Activated CD8-positive, alpha-beta memory T cell treated with anti-CD3 and anti-CD28 coated beads, Interleukin-2, amount 10 ng/mL, durations not matched to agents 7 days and 5 days (primary cell): ENCODE results near the gene PAM. TPM values are rescaled to one million over a fixed set of nuclear protein-coding genes. Genes with fewer than 3 reads are reported as not detected.

Experiments
- ATAC-seq: fragments of 150-1000 bp; cut with Tn5 transposase; one replicate; pipeline ENCODE4 v1.10.0; 2021; ENCODE audit warnings: moderate library complexity
- CTCF ChIA-PET: fragments of 350-600 bp; sonication (Branson Sonifier 250); formaldehyde crosslinking; loops from one replicate; lab custom pipeline; 2021; ENCODE audit warnings: antibody characterized with exemption; lab: Charles Lee
- DNase-seq: peaks from one replicate; pipeline ENCODE4 v3.0.0-alpha.2; 2020
- H3K27ac Mint-ChIP-seq: one replicate; pipeline ENCODE4 v1.8.0; 2021; ENCODE audit warnings: mild to moderate bottlenecking, mixed read lengths
- H3K27me3 Mint-ChIP-seq: one replicate; pipeline ENCODE4 v1.8.0; 2021; ENCODE audit warnings: mixed read lengths
- H3K36me3 Mint-ChIP-seq: one replicate; pipeline ENCODE4 v1.8.0; 2021; ENCODE audit warnings: mild to moderate bottlenecking, mixed read lengths
- H3K4me1 Mint-ChIP-seq: one replicate; pipeline ENCODE4 v1.8.0; 2021; ENCODE audit warnings: mixed read lengths
- H3K4me3 Mint-ChIP-seq: one replicate; pipeline ENCODE4 v1.8.0; 2021; ENCODE audit warnings: mild to moderate bottlenecking, moderate library complexity, mixed read lengths
- H3K9me3 Mint-ChIP-seq: one replicate; pipeline ENCODE4 v1.8.0; 2022; ENCODE audit warnings: low read depth, mixed read lengths
- total RNA-seq, 2 experiments: library from RNA; stranded (reverse); gene quantifications; one replicate each; pipeline ENCODE4 v1.2.3, GENCODE V29; 2021

The PAM gene
- total RNA-seq, 2 experiments from 2014 or later = 29.7 to 31.5 TPM

DNA sequence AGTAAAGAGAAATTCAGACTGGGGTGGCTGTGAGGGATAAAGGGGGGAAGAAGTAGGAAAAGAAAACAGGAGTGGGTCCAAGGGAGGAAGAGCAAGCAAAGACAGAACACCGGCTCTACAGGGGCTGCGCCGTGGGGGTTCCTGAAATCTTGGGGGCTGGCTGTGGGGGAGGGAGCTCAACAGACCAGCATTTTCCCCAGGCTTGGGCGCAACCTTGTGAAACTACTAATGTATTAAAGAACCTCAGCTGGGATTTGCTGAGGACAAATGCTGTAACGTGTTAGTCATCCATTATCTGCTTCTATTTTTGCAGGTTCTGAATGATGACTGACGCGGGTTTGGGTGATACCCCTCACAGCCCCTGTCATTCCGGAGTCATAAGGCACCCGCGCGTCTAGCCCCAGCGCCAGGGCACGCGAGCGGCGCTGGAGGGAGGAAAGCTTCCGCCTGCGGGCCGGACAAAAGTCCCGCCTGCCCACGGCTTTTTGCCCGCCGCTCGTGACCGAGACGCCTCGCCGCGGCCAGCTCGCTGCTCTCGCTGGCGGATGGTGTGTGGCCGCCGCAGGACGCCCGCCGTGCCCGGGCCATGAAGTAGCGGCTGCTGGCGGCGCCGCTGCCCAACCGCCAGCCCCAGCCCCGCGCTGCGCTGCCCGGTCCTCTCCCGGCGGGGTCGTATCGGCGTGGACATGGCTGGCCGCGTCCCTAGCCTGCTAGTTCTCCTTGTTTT lies 110.6 kb downstream of the PAM start:
- no peak overlapping the region for H3K27ac Mint-ChIP-seq
- H3K4me3 Mint-ChIP-seq = peak overlapping the region; percentile 74
- peaks cover 10% of the 10 kb centered on the region for H3K4me1 Mint-ChIP-seq
- no peaks in the 10 kb centered on the region for H3K9me3 Mint-ChIP-seq
- peak; percentile 65 for DNase-seq
- peak; percentile 91 for ATAC-seq
- peaks cover 13% of the 10 kb centered on the region for H3K36me3 Mint-ChIP-seq
- CTCF ChIA-PET = interaction anchor here (0.8 to 2.9 kb wide), 4 partner anchors 10 to 86 kb away, joined by 3 to 19 read pairs (median 3); no protein-coding TSS in a partner anchor
- H3K27me3 Mint-ChIP-seq = peaks cover 13% of the 10 kb centered on the region

DNA sequence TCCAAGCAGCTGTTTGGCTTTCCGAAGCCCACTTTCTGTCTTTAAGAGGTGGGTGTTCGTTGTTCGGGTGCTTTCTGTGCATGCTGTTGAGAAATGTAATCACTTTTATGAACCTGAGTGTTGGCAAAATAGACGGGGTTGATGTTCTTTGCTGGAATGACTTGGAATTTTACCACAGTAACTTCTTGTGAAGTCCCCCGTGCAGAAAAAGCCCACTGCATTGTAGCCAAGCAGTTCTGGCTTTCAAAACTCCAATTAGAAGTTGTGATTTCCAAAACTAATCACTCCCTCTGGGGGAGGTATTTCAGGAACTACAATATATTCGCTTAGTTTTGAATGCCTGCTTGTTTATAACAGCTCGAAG lies 111.1 kb downstream of the PAM start:
- no peaks in the 10 kb centered on the region for H3K9me3 Mint-ChIP-seq
- no peak for DNase-seq
- ATAC-seq = no peak
- H3K4me1 Mint-ChIP-seq = peaks cover 10% of the 10 kb centered on the region
- peaks cover 13% of the 10 kb centered on the region for H3K27me3 Mint-ChIP-seq
- H3K36me3 Mint-ChIP-seq = peaks cover 13% of the 10 kb centered on the region
- H3K4me3 Mint-ChIP-seq = peak overlapping the region; percentile 74
- no peak overlapping the region for H3K27ac Mint-ChIP-seq
- CTCF ChIA-PET = interaction anchor here (0.8 to 2.9 kb wide), 4 partner anchors 11 to 86 kb away, joined by 3 to 19 read pairs (median 3); no protein-coding TSS in a partner anchor

DNA sequence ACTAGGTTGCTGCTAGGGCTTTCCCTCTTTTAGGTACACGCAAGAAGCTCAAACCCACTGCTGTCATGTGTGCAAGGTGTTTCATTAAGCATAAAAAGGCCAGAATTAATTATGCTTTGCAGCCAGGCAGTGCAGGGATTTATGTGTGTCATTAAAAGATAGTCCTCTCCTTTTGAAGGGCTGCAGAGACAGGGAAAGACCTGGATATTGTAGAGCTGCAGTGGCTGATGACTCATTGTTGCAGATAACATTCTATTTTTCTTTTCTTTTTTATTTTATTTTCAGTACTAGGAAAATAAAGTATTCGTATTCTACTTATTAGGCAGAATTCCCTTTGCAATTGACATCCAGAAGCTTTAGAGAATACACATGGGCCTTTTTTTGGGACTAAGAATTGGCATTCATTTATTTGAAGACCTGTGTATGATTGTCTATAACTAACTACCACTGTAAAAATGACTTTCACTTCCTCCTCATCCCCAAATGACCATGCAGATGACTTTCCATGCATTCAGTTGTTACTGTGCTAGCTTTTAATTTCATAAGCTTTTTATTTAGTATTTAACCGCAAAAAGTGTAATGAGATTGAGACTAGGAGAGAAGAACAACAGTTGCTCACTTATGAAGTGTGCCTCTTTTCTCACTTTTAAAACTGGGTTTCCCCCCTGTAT lies 113.0 kb downstream of the PAM start:
- no peak overlapping the region for H3K27ac Mint-ChIP-seq
- H3K9me3 Mint-ChIP-seq = no peaks in the 10 kb centered on the region
- CTCF ChIA-PET = interaction anchor here (1.0 to 1.3 kb wide), 2 partner anchors 19 to 356 kb away, joined by 3 read pairs; no protein-coding TSS in a partner anchor
- H3K27me3 Mint-ChIP-seq = peaks cover 13% of the 10 kb centered on the region
- ATAC-seq = no peak
- H3K36me3 Mint-ChIP-seq = peaks cover 15% of the 10 kb centered on the region
- peaks cover 10% of the 10 kb centered on the region for H3K4me1 Mint-ChIP-seq
- no peak for DNase-seq
- no peak overlapping the region for H3K4me3 Mint-ChIP-seq

GRCh38 chr5:102869230-102869629 lies 114.1 kb downstream of the PAM start:
- ATAC-seq (no peak), DNase-seq (no peak)
- peaks cover 14% of the 10 kb centered on the region for H3K4me1 Mint-ChIP-seq
- CTCF ChIA-PET = no interaction called here
- H3K9me3 Mint-ChIP-seq = no peaks in the 10 kb centered on the region
- peaks cover 15% of the 10 kb centered on the region for H3K36me3 Mint-ChIP-seq
- H3K4me3 Mint-ChIP-seq = no peak overlapping the region
- H3K27me3 Mint-ChIP-seq = peaks cover 13% of the 10 kb centered on the region
- no peak overlapping the region for H3K27ac Mint-ChIP-seq

GRCh38 chr5:102873379-102873932 lies 118.4 kb downstream of the PAM start:
- peaks cover 3% of the 10 kb centered on the region for H3K4me1 Mint-ChIP-seq
- H3K36me3 Mint-ChIP-seq = peaks cover 13% of the 10 kb centered on the region
- no peak overlapping the region for H3K27ac Mint-ChIP-seq
- no peak for ATAC-seq
- H3K27me3 Mint-ChIP-seq = no peaks in the 10 kb centered on the region
- CTCF ChIA-PET = interaction anchor here (1.1 to 1.2 kb wide), 2 partner anchors 17 to 21 kb away, joined by 3 read pairs; no protein-coding TSS in a partner anchor
- H3K4me3 Mint-ChIP-seq = no peak overlapping the region
- no peak for DNase-seq
- no peaks in the 10 kb centered on the region for H3K9me3 Mint-ChIP-seq

- H3K36me3 Mint-ChIP-seq = peaks cover 12% of the 10 kb centered on the region
- H3K4me1 Mint-ChIP-seq = peaks cover 3% of the 10 kb centered on the region
- H3K27me3 Mint-ChIP-seq = no peaks in the 10 kb centered on the region
- CTCF ChIA-PET = interaction anchor here (1.1 to 1.2 kb wide), 2 partner anchors 17 to 20 kb away, joined by 3 read pairs; no protein-coding TSS in a partner anchor
- ATAC-seq (no peak), DNase-seq (no peak)
- H3K9me3 Mint-ChIP-seq = no peaks in the 10 kb centered on the region
- H3K4me3 Mint-ChIP-seq = no peak overlapping the region
- H3K27ac Mint-ChIP-seq = no peak overlapping the region
These were observed 118.9 kb downstream of the PAM start for GRCh38 chr5:102874054-102874453.

- H3K36me3 Mint-ChIP-seq = peaks cover 10% of the 10 kb centered on the region
- no peak overlapping the region for H3K27ac Mint-ChIP-seq
- peaks cover 3% of the 10 kb centered on the region for H3K4me1 Mint-ChIP-seq
- H3K9me3 Mint-ChIP-seq = no peaks in the 10 kb centered on the region
- CTCF ChIA-PET = no interaction called here
- DNase-seq (no peak), ATAC-seq (no peak)
- no peak overlapping the region for H3K4me3 Mint-ChIP-seq
- no peaks in the 10 kb centered on the region for H3K27me3 Mint-ChIP-seq
These were observed 120.6 kb downstream of the PAM start for GRCh38 chr5:102875721-102876123.

DNA sequence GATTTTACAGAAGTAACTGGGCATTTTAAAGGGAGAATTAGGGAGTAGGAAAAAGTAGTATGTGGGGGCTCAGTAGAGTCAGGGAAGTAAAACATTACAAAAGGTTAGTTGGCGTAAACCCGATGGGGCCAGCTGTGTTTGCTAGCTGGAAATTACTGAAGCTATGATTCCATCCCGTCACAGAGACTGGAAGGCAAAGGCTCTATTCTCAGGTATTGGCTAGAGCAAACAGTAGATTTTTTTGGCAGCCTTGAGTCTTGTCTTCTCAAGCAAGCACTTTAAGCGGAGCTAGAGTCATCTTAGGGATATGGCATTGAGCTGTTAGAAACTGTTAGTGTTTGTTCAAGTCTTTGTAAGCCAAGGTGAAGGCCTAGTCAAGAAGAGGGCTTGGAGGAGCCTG lies 121.5 kb downstream of the PAM start:
- H3K27me3 Mint-ChIP-seq = no peaks in the 10 kb centered on the region
- H3K4me1 Mint-ChIP-seq = peaks cover 3% of the 10 kb centered on the region
- no peak overlapping the region for H3K27ac Mint-ChIP-seq
- H3K9me3 Mint-ChIP-seq = no peaks in the 10 kb centered on the region
- no peak for DNase-seq
- peaks cover 10% of the 10 kb centered on the region for H3K36me3 Mint-ChIP-seq
- H3K4me3 Mint-ChIP-seq = no peak overlapping the region
- ATAC-seq = no peak
- CTCF ChIA-PET = no interaction called here

- Mint-ChIP-seq H3K27me3 (no peaks in the 10 kb centered on the region), H3K9me3 (no peaks in the 10 kb centered on the region), H3K27ac (no peak overlapping the region), H3K4me1 (no peaks in the 10 kb centered on the region), H3K36me3 (peaks cover 16% of the 10 kb centered on the region), H3K4me3 (no peak overlapping the region)
- CTCF ChIA-PET = no interaction called here
- no peak for DNase-seq
- ATAC-seq = no peak
These were observed 124.6 kb downstream of the PAM start for GRCh38 chr5:102879741-102880140.

- peaks cover 8% of the 10 kb centered on the region for H3K36me3 Mint-ChIP-seq
- no peaks in the 10 kb centered on the region for H3K9me3 Mint-ChIP-seq
- H3K4me3 Mint-ChIP-seq = no peak overlapping the region
These were observed 131.5 kb downstream of the PAM start for GRCh38 chr5:102886586-102886985.

DNA sequence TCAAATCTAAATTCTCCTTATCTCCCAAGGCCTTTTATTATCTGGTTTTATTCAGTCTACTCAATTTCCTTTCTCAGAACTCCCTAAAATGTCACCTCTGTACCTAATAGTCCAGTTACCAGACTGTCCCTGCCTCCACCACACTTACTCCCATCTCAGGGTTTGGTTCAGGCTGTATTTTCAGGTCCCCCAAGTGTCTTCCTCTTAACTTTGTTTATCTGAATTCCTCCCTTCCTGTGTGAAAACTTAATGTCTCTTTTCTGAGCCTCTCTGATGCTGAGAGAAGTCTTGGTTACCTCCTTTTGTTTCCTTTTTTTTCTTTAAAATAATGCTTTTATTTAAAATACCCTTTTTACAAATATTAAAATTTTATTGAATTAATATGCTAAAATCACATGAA lies 133.4 kb downstream of the PAM start:
- H3K36me3 Mint-ChIP-seq = no peaks in the 10 kb centered on the region
- peaks cover 2% of the 10 kb centered on the region for H3K4me1 Mint-ChIP-seq

More at GRCh38 chr5:102886586-102886985, 131.5 kb downstream of the PAM start:
- no peaks in the 10 kb centered on the region for H3K27me3 Mint-ChIP-seq
- no peak overlapping the region for H3K27ac Mint-ChIP-seq
- CTCF ChIA-PET = interaction anchor here (1.6 kb wide), 1 partner anchor 19 kb away, joined by 3 read pairs; no protein-coding TSS in a partner anchor
- ATAC-seq (no peak), DNase-seq (no peak)
- peaks cover 2% of the 10 kb centered on the region for H3K4me1 Mint-ChIP-seq

GRCh38 chr5:102889033-102889432 lies 133.9 kb downstream of the PAM start:
- CTCF ChIA-PET = no interaction called here
- Mint-ChIP-seq H3K27ac (no peak overlapping the region), H3K36me3 (peaks cover 2% of the 10 kb centered on the region), H3K4me1 (peaks cover 2% of the 10 kb centered on the region), H3K4me3 (no peak overlapping the region), H3K9me3 (no peaks in the 10 kb centered on the region), H3K27me3 (no peaks in the 10 kb centered on the region)
- ATAC-seq (no peak), DNase-seq (no peak)

More for the DNA sequence above, 133.4 kb downstream of the PAM start:
- no peak overlapping the region for H3K4me3 Mint-ChIP-seq
- H3K9me3 Mint-ChIP-seq = no peaks in the 10 kb centered on the region
- no peaks in the 10 kb centered on the region for H3K27me3 Mint-ChIP-seq
- CTCF ChIA-PET = no interaction called here
- no peak overlapping the region for H3K27ac Mint-ChIP-seq
- ATAC-seq (no peak), DNase-seq (no peak)

GRCh38 chr5:102890133-102890532 lies 135.0 kb downstream of the PAM start:
- Mint-ChIP-seq H3K36me3 (peaks cover 7% of the 10 kb centered on the region), H3K4me3 (no peak overlapping the region), H3K4me1 (peaks cover 2% of the 10 kb centered on the region), H3K27me3 (no peaks in the 10 kb centered on the region), H3K27ac (no peak overlapping the region), H3K9me3 (no peaks in the 10 kb centered on the region)
- CTCF ChIA-PET = interaction anchor here (1.1 kb wide), 1 partner anchor 17 kb away, joined by 3 read pairs; no protein-coding TSS in a partner anchor
- DNase-seq (no peak), ATAC-seq (no peak)
